HG03460 (cell line): ENCODE results near the gene POMGNT1.

ENCODE experiments used
- ATAC-seq: cut with Tn5 transposase; IDR thresholded peaks from one replicate; pipeline ENCODE4 v1.9.1; 2021; ENCODE audit not compliant: unreplicated experiment

Gene POMGNT1

DNA sequence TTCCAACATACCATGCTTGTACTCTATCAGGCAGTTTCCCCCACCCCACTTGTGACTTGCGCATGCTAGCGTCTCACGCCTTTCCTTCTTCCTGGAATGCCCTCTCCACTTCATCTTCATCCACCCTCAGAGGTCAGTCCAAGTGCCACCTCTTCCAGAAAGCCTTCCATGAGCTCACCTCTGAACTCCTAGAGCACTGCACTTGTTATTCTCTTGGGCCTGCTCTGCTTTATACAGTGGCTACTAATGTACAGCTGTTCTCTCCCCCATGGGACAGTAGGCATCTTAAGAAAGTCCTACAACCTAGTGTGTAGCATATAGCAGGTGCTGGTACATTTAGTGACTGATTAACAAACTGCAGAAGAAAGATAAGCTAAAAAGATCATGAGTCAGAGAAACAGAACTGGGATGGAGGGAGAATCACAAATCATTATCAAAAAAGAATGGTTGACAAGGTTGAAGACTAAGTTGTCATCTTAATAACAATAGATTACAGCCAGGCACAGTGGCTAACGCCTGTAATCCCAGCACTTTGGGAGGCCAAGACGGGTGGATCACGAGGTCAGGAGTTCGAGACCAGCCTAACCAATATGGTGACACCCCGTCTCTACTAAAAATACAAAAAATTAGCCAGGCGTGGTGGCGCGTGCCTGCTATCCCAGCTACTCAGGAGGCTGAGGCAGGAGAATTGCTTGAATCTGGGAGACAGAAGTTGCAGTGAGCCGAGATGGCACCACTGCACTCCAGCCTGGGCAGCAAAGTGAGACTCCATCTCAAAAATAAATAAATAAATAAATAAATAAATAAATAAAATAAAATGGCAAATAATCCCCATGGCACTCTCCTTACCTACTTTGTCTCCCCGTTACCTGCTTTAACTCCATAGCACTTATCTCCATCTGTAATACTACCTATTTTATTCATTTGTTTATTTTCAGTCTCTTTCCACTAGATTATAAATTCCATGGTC is 39.6 kb downstream of the POMGNT1 start:
- peak; percentile 85 for ATAC-seq

DNA sequence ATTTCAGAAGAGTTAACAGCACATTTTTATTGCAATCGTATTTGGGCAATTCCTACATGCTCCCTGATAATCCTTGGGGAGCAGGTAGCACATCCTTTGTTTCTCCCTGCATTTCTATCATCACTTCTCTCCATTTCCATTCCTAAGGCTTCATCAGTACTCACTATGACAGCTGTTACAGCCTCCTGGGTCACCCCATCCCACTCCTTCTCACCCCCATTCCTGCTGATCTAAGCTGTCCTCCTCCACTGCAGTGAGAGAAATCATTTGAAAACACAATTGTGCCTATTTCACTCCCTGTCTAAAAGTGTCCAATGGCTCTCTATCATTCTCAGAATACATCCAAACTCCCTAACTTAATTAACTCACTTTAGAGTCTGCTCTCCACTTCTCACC is 40.3 kb downstream of the POMGNT1 start:
- ATAC-seq, result no peak

DNA sequence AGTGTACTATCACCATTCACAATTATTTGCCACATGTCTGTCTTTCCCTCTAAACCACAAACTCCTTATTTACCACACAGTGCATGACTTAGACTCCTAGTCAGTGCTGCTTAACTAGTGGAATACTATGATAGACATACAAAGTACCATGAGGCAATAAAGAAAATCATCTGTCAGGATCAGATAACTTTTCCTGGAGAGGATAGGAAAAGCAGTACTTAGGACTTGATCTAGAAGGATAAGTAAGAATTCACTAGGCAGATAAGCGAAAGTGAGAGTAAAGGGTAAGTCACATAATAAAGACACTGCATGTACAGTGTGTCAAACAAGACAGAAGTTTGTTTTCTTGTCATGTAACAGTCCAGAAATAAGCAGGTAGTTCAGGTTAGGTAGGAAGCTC is 44.5 kb downstream of the POMGNT1 start:
- no peak for ATAC-seq

DNA sequence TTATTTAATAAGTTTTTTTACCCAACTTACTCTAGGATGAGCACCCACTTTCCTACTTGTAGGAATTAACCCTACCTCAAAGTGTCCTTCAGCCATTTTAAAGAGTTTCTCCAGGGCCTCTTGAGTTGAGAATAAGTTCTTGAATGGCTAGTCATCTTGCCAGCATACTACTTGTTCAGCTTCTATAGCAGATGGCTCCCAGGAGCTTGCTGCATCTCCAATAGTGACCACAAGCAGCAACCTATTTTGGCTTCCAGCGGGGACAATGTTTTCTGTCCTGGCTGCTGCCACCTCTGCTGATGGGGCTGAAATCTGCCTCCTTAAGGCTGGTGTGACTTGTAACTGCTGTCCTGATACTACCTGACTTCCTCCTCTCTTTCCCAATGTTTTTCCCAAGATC is 45.0 kb downstream of the POMGNT1 start:
- ATAC-seq, result no peak

DNA sequence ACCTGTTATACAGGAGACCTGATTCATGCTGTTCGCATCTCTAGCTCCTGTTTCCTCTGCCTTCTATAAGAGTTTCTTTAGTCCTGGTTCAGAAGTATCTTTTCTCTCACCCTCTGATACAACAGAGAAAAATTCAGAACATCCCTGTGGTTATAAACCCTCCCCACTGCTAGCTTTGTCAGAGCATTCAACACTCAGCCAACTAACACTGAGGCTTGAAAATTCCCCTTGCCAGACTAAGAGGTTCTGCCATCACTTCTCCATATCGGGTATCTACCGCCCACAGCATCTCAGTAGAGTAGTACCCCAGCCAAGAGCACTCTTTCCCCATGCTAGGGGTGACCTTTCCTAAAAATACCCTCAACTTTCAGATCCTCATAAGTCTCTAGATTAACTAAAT is 46.2 kb downstream of the POMGNT1 start:
- no peak for ATAC-seq

DNA sequence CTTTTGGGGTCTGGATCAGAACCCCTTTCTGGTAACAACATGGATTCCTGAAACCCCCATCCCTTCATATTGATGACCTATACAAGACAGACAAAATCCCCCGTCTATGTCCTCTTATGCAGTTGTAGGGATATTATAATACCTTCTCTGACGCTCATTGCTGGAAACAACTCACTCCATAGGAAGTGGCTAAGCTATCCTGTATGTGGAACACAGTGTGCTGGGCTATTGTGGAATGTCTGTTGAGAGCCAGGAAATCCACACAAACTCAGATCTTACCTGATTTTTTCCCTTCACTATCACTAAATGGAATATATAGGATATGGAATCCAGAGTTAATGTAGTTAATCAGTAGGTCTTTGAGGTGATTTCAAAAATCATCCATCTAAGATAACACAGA is 48.1 kb downstream of the POMGNT1 start:
- ATAC-seq, result no peak

DNA sequence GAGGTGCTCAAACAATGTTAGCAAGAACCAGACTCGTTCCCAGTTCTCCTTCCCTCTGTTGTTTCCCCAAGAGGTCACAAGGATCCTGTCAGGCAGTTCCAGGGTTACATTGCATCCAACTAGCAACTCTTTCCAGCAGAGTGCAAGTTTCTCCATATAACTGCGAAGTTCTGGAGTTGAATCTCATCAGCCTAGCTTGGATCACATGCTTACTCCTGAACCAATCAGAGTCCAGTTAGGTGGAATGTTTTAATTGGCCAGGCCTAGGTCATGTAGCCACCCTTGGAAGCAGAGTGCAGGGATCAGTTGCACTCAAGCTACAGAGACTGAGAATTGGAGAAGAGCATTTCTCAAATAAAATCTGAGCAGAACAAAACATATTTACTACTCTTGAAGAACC is 49.9 kb downstream of the POMGNT1 start:
- ATAC-seq, result no peak
